ENCODE measurements around the gene SCN4B.

GRCh38 chr11:118133816-118134215 lies 18.8 kb downstream of the SCN4B start:
- TF ChIP-seq CTCF (IDR thresholded peaks at IDR 0.05) (no peak), EZH2phosphoT487 (IDR thresholded peaks at IDR 0.05) (no peak)

Data from neural progenitor cell (in vitro differentiated cells).